WTC11 (cell line): ENCODE data around the gene NRIP2. TPM values are rescaled to one million over a fixed set of nuclear protein-coding genes. Genes with fewer than 3 reads are reported as not detected.

Experiments
- ETV6 ChIP-seq: sonication (generic); formaldehyde crosslinking; IDR thresholded peaks from 2 replicates; pipeline ENCODE4 v1.8.1; 2022; ENCODE audit warnings: mild to moderate bottlenecking, missing genetic modification reagents
- ZNF532 ChIP-seq: fragments of 250-450 bp; sonication (Bioruptor Pico); IDR thresholded peaks from 2 replicates; pipeline ENCODE4 v1.9.0; 2021; ENCODE audit warnings: mild to moderate bottlenecking, borderline replicate concordance
- total RNA-seq: library from RNA; stranded (reverse); gene quantifications from 3 replicates; pipeline ENCODE4 v1.2.3, GENCODE V29; 2021

NRIP2 gene
- total RNA-seq, 1 experiment from 2014 or later, result not detected

DNA sequence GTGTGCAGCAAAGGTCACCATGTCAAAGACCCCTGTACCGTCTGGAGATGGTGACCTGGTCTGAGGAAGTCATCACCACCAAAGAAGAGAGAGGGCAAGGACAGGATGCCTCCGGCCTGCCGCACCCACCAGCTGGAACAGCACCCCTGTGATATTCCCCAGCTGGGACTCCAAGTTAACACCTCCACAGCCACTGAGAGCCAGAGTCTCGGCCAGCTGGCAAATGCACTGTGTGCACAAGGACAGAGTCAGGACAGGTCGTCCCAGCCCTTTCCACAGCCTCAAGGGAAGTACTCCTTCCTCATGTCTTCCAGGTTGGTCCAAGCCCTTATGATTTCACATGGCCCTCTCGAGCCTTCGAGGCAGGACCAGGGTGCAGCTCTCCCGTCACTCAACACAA, 59.4 kb downstream of the NRIP2 start (continued):
- TF ChIP-seq ZNF532 (CRISPR knock-in tag) (no peak), ETV6 (CRISPR knock-in tag) (no peak)

Other genes with a start within 250 kb of the NRIP2 start
- 245 to 257 TPM (median 249 TPM) in 3 replicates for gene FKBP4, start 40.1 kb downstream of the NRIP2 start, total RNA-seq
- gene ITFG2, start 22.4 kb downstream of the NRIP2 start, total RNA-seq, result 23.9 to 26.0 TPM (median 25.4 TPM) in 3 replicates
- gene TEX52, start 22.0 kb upstream of the NRIP2 start, total RNA-seq, result not detected in 3 replicates
- gene FOXM1, start 42.1 kb upstream of the NRIP2 start, total RNA-seq, result 99.6 to 118 TPM (median 100 TPM) in 3 replicates
- gene RHNO1, start 42.2 kb upstream of the NRIP2 start, total RNA-seq, result 48.0 to 50.3 TPM (median 49.5 TPM) in 3 replicates
- gene TULP3, start 55.9 kb upstream of the NRIP2 start, total RNA-seq, result 17.4 to 18.8 TPM (median 18.0 TPM) in 3 replicates
- 75.8 to 96.8 TPM (median 78.2 TPM) in 3 replicates for gene TEAD4, start 124.4 kb upstream of the NRIP2 start, total RNA-seq
- 21.8 to 27.6 TPM (median 23.9 TPM) in 3 replicates for gene TSPAN9, start 242.3 kb upstream of the NRIP2 start, total RNA-seq